ENCODE results near the gene AHDC1. TPM values are rescaled to one million over a fixed set of nuclear protein-coding genes. Genes with fewer than 3 reads are reported as not detected.
A peak's percentile ranks its signal among the peaks of the same experiment; 100 is the strongest.

The AHDC1 gene
- total and polyA plus RNA-seq, 9 of the 15 experiments (the other 6 are each of a cell fraction or from before 2014, with no cell fraction given), result 0.21 to 36.4 (median 4.7) TPM

GRCh38 chr1:27513528-27513927, 90.4 kb downstream of the AHDC1 start (continued):
- no peak for TF ChIP-seq ATF6 (CRISPR knock-in tag; IDR thresholded peaks at IDR 0.05)
- TF ChIP-seq CBX1 (IDR thresholded peaks at IDR 0.05; ENCODE audit: low read depth), result 0 out of 2 replicates have a peak, but pooled peaks have one; percentile 22
- TF ChIP-seq ZNF224 (CRISPR knock-in tag; IDR thresholded peaks at IDR 0.05), result no peak
- TF ChIP-seq SMAD4 (CRISPR knock-in tag; conservative IDR thresholded peaks at IDR 0.05), result no peak
- no peak for TF ChIP-seq VEZF1 (CRISPR knock-in tag; IDR thresholded peaks at IDR 0.05)
- no peak for TF ChIP-seq NR2C1 (IDR thresholded peaks at IDR 0.05)
- peak; percentile 46; the same call in 1 of the 2 replicates for TF ChIP-seq NR2C1 (tag; IDR thresholded peaks at IDR 0.05)
- no peak for TF ChIP-seq RFX1 (IDR thresholded peaks at IDR 0.05)
- no peak for TF ChIP-seq MYC (IDR thresholded peaks at IDR 0.05; ENCODE audit: low read depth, low read length)
- no peak for TF ChIP-seq MYC (CRISPR knock-in tag; IDR thresholded peaks at IDR 0.05; ENCODE audit: borderline replicate concordance, low read depth)
- no peak for TF ChIP-seq BRF1 (IDR thresholded peaks at IDR 0.05; ENCODE audit: borderline replicate concordance, extremely low read depth, insufficient read length)
- TF ChIP-seq CTCF (IDR thresholded peaks at IDR 0.05 in 2 of 3, conservative IDR thresholded peaks at IDR 0.05 in 1 of 3; ENCODE audit: insufficient read depth in 2 of 3, low read depth in 1 of 3, low read length in 3 of 3), result 0 out of 6 replicates have a peak, but pooled peaks of 1 of the 3 experiments have one; percentile 2
- no peak for TF ChIP-seq ZNF121 (CRISPR knock-in tag; conservative IDR thresholded peaks at IDR 0.05)
- no peak for TF ChIP-seq POU5F1 (IDR thresholded peaks at IDR 0.05; ENCODE audit: borderline replicate concordance, low read depth, low read length, partially characterized antibody)
- TF ChIP-seq STAT6 (CRISPR knock-in tag; IDR thresholded peaks at IDR 0.05), result 0 out of 2 replicates have a peak, but pooled peaks have one; percentile 52
- peak; percentile 83 for TF ChIP-seq PRDM10 (IDR thresholded peaks at IDR 0.05; ENCODE audit: partially characterized antibody)

Measured in K562 (cell line).